NCI-H146 (cell line): ENCODE measurements around the gene SLC39A6.
"Not testable (repeated sequence)": the region's sequence is repeated elsewhere in the genome, so short reads cannot be mapped to it uniquely, and the experiment has no call there.

Source experiments
- DNase-seq: peaks from one replicate; lab custom pipeline; 2025; lab: John Stamatoyannopoulos, UW

SLC39A6 gene

GRCh38 chr18:36095936-36096519 is 33.1 kb downstream of the SLC39A6 start:
- peak; percentile 64 for DNase-seq

GRCh38 chr18:36094431-36094830 is 34.7 kb downstream of the SLC39A6 start:
- no peak for DNase-seq

- DNase-seq = not testable (repeated sequence)
Observed at GRCh38 chr18:36092116-36092515, 37.0 kb downstream of the SLC39A6 start.

GRCh38 chr18:36089001-36089400 is 40.1 kb downstream of the SLC39A6 start:
- no peak for DNase-seq

- DNase-seq = no peak
Observed at GRCh38 chr18:36088256-36088655, 40.9 kb downstream of the SLC39A6 start.

- no peak for DNase-seq
Observed at GRCh38 chr18:36086186-36086585, 43.0 kb downstream of the SLC39A6 start.

- no peak for DNase-seq
Observed at GRCh38 chr18:36085195-36085594, 43.9 kb downstream of the SLC39A6 start.

- DNase-seq = no peak
Observed at GRCh38 chr18:36083729-36084128, 45.4 kb downstream of the SLC39A6 start.

- DNase-seq = not testable (repeated sequence)
Observed at GRCh38 chr18:36081118-36081517, 48.0 kb downstream of the SLC39A6 start.

- DNase-seq = no peak
Observed at GRCh38 chr18:36078751-36079529, 50.2 kb downstream of the SLC39A6 start.

GRCh38 chr18:36077764-36078163 is 51.4 kb downstream of the SLC39A6 start:
- not testable (repeated sequence) for DNase-seq

GRCh38 chr18:36075862-36076587 is 53.1 kb downstream of the SLC39A6 start:
- DNase-seq = no peak

GRCh38 chr18:36074435-36074834 is 54.7 kb downstream of the SLC39A6 start:
- no peak for DNase-seq

- no peak for DNase-seq
Observed at GRCh38 chr18:36073676-36074075, 55.5 kb downstream of the SLC39A6 start.

- DNase-seq = not testable (repeated sequence)
Observed at GRCh38 chr18:36072406-36072805, 56.7 kb downstream of the SLC39A6 start.

GRCh38 chr18:36067055-36067957 is 61.8 kb downstream of the SLC39A6 start, which contains the start of gene RPRD1A:
RPRD1A (minus strand) TSS chr18:36067559; CDS start chr18:36067404, 155 bp downstream.
- DNase-seq = peak; percentile 99

- DNase-seq = peak; percentile 62
Observed at GRCh38 chr18:36066686-36067054, 62.5 kb downstream of the SLC39A6 start.

- no peak for DNase-seq
Observed at GRCh38 chr18:36066001-36066400, 63.1 kb downstream of the SLC39A6 start.

GRCh38 chr18:36064809-36065079 is 64.4 kb downstream of the SLC39A6 start:
- DNase-seq = not testable (repeated sequence)

GRCh38 chr18:36064027-36064808 is 64.9 kb downstream of the SLC39A6 start:
- no peak for DNase-seq

- DNase-seq = no peak
Observed at GRCh38 chr18:36058674-36059073, 70.5 kb downstream of the SLC39A6 start.
